H1 (cell line): ENCODE measurements around the gene CACUL1. TPM values are rescaled to one million over a fixed set of nuclear protein-coding genes. Genes with fewer than 3 reads are reported as not detected.

Source experiments
- CBX5 ChIP-seq: fragments of 300-800, 300-1000 bp; sonication (generic); IDR thresholded peaks from 2 replicates; pipeline ENCODE4 v1.7.1; 2016; ENCODE audit warnings: antibody characterized with exemption, low read length, low read depth
- polyA plus RNA-seq, 7 experiments: library from polyadenylated mRNA; depleted of rRNA in 3 of 7; stranded (reverse) in 5 of 7; unstranded in 2 of 7; fragments of >200 nt in 5 of 7; fragments of 200-250 nt in 2 of 7; gene quantifications; 1 replicate in 5 of 7; 2 replicates in 1 of 7; 4 replicates in 1 of 7; pipeline versions ENCODE4 v1.2.1 to v1.2.3, GENCODE V29; 2011 to 2013; ENCODE audit warnings: missing spikeins in 2 of 7, mixed read lengths in 2 of 7
- total RNA-seq: library from RNA; stranded (reverse); fragmentation: NEBNext Ultra II Directional; extraction: Animal tissue kit (Norgen Biotek cat#: 25700); gene quantifications from 2 replicates; pipeline ENCODE4 v1.2.1, GENCODE V29; 2021
- TF ChIP-seq, protein P1 (sequence below): IDR thresholded peaks from 2 replicates; pipeline ENCODE4 v1.6.1; 2011; ENCODE audit warnings: low read length, improper control_type of control experiment

CACUL1 gene
- total and polyA plus RNA-seq, 2 of the 8 experiments (the other 6 are each of a cell fraction or from before 2014, with no cell fraction given) = 6.5 to 34.2 TPM

DNA sequence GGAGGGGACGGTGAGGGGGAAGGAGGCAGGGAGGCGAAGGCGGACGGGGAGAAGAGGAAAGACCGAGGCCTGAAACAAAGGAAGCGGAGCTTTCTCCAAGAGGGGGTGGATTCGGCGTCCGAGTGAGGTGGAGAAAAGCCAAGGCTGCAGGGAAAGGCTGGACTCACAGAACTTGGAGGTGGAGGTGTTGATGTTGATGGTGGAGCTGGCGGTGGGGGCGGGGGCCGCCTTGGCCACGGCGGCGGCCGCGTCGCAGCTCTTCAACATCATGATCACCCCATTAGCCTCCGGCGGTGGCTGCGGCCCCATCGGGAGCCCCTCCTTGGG lies 578 bp downstream of the CACUL1 start (continued):
- TF ChIP-seq CBX5 = no peak
- TF ChIP-seq, protein P1, sequence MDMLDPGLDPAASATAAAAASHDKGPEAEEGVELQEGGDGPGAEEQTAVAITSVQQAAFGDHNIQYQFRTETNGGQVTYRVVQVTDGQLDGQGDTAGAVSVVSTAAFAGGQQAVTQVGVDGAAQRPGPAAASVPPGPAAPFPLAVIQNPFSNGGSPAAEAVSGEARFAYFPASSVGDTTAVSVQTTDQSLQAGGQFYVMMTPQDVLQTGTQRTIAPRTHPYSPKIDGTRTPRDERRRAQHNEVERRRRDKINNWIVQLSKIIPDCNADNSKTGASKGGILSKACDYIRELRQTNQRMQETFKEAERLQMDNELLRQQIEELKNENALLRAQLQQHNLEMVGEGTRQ = no peak
